Thyroid gland (tissue), 4 donors: Measurements from ENCODE around the gene DENND5A. TPM values are rescaled to one million over a fixed set of nuclear protein-coding genes. Genes with fewer than 3 reads are reported as not detected.
"Not testable (repeated sequence)": the region's sequence is repeated elsewhere in the genome, so short reads cannot be mapped to it uniquely, and the experiment has no call there.

ENCODE experiments used
- DNase-seq, 2 donors: peaks; one replicate each; pipeline ENCODE4 v3.0.0-alpha.2; 2019
- H3K27ac ChIP-seq, 3 donors: fragments of 200-600 bp; sonication (generic); 1 replicate in 2 of 3; 2 replicates in 1 of 3; pipeline ENCODE4 v1.5.1; 2016 to 2019; ENCODE audit warnings: mild to moderate bottlenecking in 1 of 3, moderate library complexity in 1 of 3
- H3K27me3 ChIP-seq: fragments of 200-600 bp; sonication (generic); one replicate; pipeline ENCODE4 v1.5.1; 2019
- H3K36me3 ChIP-seq, 2 donors: fragments of 200-600 bp; sonication (generic); one replicate each; pipeline ENCODE4 v1.5.1; 2016 to 2019
- H3K4me1 ChIP-seq, 2 donors: fragments of 200-600 bp; sonication (generic); one replicate each; pipeline ENCODE4 v1.5.1; 2017 to 2019
- H3K4me3 ChIP-seq, 3 donors: fragments of 200-600 bp; sonication (generic); replicated peaks in 1 of 3; 1 replicate in 2 of 3; 2 replicates in 1 of 3; pipeline ENCODE4 v1.5.1; 2016; ENCODE audit warnings: mild to moderate bottlenecking in 1 of 3
- H3K9me3 ChIP-seq: fragments of 200-600 bp; sonication (generic); one replicate; pipeline ENCODE4 v1.5.1; 2017
- POLR2A ChIP-seq, 2 donors: fragments of 450-650 bp; IDR thresholded peaks; one replicate each; pipeline ENCODE4 v1.6.1; 2017; ENCODE audit warnings: antibody characterized with exemption in 2 of 2, mild to moderate bottlenecking in 2 of 2, moderate library complexity in 1 of 2
- WGBS, 2 donors: methylation state at CpG; one replicate each; pipeline ENCODE4 v1.1.5; 2017; 5-methylcytosine and 5-hydroxymethylcytosine counted together
- intact Hi-C: fragments of 100-400 bp; cut with DNase I; formaldehyde crosslinking; loops from one replicate; pipeline ENCODE4 v1.15.1; 2023
- total RNA-seq, 4 donors: library from RNA; depleted of rRNA; stranded (reverse); fragments of >200 nt; gene quantifications; one replicate each; pipeline ENCODE4 v1.2.3, GENCODE V29; 2016
- TF ChIP-seq, protein P1 (sequence below), 6 experiments: fragments of 200-600 bp in 3 of 6; fragments of 450-650 bp in 3 of 6; sonication (generic) in 3 of 6; IDR thresholded peaks; one replicate each; pipeline ENCODE4 v1.5.1; 2016 to 2019; ENCODE audit warnings: antibody characterized with exemption in 6 of 6, mild to moderate bottlenecking in 2 of 6, inconsistent platforms in 1 of 6, moderate library complexity in 1 of 6

DENND5A gene
- total RNA-seq, 4 donors from 2014 or later, result 45.6 to 80.8 (median 59.3) TPM

DNA sequence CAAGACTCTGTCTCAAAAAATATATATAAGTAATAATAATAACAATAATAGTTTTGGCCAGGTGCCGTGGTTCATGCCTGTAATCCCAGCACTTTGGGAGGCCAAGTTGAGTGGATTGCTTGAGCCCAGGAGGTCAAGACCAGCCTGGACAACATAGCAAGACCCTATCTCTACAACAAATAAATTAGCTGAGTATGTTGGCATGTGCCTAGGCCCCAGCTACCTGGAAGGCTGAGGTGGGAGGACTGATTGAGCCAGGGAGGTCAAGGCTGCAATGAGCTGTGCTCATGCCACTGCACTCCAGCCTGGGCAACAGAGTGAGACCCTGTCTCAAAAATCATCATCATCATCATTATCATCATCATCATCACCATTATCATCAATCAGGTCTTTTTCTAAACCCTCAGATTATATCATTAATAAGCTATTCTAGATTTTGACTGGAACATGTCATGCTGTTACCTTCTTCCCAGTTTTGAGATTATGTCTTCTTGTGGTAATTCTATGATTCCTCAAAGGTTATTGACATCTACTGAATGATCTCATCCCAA lies 39.3 kb downstream of the DENND5A start:
- Histone ChIP-seq H3K4me1 (peaks cover 0 to 12% of the 10 kb centered on the region in 2 donors), H3K27ac (no peak overlapping the region), H3K9me3 (no peaks in the 10 kb centered on the region), H3K27me3 (no peaks in the 10 kb centered on the region), H3K36me3 (no peaks in the 10 kb centered on the region), H3K4me3 (no peak overlapping the region)
- no peak for DNase-seq
- no peak for TF ChIP-seq POLR2A (IDR thresholded peaks at IDR 0.05)
- TF ChIP-seq, protein P1, sequence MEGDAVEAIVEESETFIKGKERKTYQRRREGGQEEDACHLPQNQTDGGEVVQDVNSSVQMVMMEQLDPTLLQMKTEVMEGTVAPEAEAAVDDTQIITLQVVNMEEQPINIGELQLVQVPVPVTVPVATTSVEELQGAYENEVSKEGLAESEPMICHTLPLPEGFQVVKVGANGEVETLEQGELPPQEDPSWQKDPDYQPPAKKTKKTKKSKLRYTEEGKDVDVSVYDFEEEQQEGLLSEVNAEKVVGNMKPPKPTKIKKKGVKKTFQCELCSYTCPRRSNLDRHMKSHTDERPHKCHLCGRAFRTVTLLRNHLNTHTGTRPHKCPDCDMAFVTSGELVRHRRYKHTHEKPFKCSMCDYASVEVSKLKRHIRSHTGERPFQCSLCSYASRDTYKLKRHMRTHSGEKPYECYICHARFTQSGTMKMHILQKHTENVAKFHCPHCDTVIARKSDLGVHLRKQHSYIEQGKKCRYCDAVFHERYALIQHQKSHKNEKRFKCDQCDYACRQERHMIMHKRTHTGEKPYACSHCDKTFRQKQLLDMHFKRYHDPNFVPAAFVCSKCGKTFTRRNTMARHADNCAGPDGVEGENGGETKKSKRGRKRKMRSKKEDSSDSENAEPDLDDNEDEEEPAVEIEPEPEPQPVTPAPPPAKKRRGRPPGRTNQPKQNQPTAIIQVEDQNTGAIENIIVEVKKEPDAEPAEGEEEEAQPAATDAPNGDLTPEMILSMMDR (IDR thresholded peaks at IDR 0.05), result no peak
- intact Hi-C loops, result no loop called here
- 94 to 100% methylated on average over 1 of the region's 1 CpG for WGBS, 2 donors

- 78 to 82% methylated on average over 3 of the region's 3 CpGs for WGBS, 2 donors
These were observed 42.5 kb downstream of the DENND5A start for GRCh38 chr11:9222654-9223053.

DNA sequence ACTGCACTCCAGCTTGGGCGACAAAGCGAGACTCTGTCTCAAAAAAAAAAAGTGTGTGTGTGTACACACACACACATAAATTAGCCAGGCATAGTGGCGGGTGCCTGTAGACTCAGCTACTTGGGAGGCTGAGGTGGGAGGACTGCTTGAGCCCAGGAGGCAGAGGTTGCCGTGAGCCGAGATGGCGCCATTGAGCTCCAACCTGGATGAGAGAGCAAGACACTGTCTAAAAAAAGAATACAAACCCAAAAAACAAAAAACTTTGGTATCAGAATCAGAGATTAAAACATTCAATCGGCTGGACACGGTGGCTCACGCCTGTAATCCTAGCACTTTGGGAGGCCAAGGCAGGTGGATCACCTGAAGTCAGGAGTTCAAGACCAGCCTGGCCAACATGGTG lies 44.3 kb downstream of the DENND5A start:
- H3K27me3 ChIP-seq, H3K9me3 ChIP-seq, DNase-seq, intact Hi-C loops, H3K36me3 ChIP-seq, H3K4me3 ChIP-seq, H3K4me1 ChIP-seq, H3K27ac ChIP-seq: not testable (repeated sequence)
- WGBS, 2 donors, result 97% methylated on average over 9 of the region's 9 CpGs

More at GRCh38 chr11:9222654-9223053, 42.5 kb downstream of the DENND5A start:
- intact Hi-C loops, result no loop called here
- no peaks in the 10 kb centered on the region for H3K36me3 ChIP-seq
- no peak overlapping the region for H3K27ac ChIP-seq
- H3K9me3 ChIP-seq, result no peaks in the 10 kb centered on the region
- DNase-seq, result no peak
- H3K27me3 ChIP-seq, result no peaks in the 10 kb centered on the region
- no peak overlapping the region for H3K4me3 ChIP-seq
- no peak for TF ChIP-seq POLR2A (IDR thresholded peaks at IDR 0.05)
- TF ChIP-seq, protein P1 (IDR thresholded peaks at IDR 0.05), result no peak
- H3K4me1 ChIP-seq, result no peaks in the 10 kb centered on the region

GRCh38 chr11:9219572-9219971 lies 45.6 kb downstream of the DENND5A start:
- no peaks in the 10 kb centered on the region for H3K4me1 ChIP-seq
- no peak overlapping the region for H3K4me3 ChIP-seq
- no peak for TF ChIP-seq POLR2A (IDR thresholded peaks at IDR 0.05)
- TF ChIP-seq, protein P1 (IDR thresholded peaks at IDR 0.05), result no peak
- no peaks in the 10 kb centered on the region for H3K36me3 ChIP-seq
- intact Hi-C loops, result no loop called here
- no peak for DNase-seq
- H3K27ac ChIP-seq, result peak overlapping the region in 1 of 3 donors; percentile 33
- 70% methylated on average over 2 of the region's 2 CpGs for WGBS, 2 donors
- H3K27me3 ChIP-seq, result no peaks in the 10 kb centered on the region
- no peaks in the 10 kb centered on the region for H3K9me3 ChIP-seq

DNA sequence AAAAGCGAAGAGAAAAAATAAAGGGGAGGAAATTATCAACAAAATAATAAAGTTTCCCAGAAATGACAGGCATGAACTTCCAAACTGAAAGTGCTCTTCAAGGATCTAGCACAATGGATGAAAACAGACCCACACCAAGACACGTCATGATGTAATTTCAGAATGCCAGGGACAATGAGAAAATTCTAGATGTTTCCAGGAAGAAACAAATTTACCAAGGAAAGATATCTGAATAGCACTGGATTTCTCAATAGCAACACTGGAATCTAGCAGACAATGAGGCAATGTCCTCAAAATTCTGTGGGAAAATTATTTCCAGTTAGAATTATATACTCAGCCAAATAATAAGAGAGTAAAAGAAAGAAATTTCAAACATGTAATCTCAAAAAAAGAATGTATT lies 46.0 kb downstream of the DENND5A start:
- intact Hi-C loops, result no loop called here

More for the DNA sequence above, 46.0 kb downstream of the DENND5A start:
- H3K9me3 ChIP-seq, result no peaks in the 10 kb centered on the region
- DNase-seq, result no peak
- H3K27me3 ChIP-seq, result no peaks in the 10 kb centered on the region
- TF ChIP-seq, protein P1 (IDR thresholded peaks at IDR 0.05), result no peak
- TF ChIP-seq POLR2A (IDR thresholded peaks at IDR 0.05), result no peak
- no peak overlapping the region for H3K4me3 ChIP-seq
- no peaks in the 10 kb centered on the region for H3K36me3 ChIP-seq
- no peaks in the 10 kb centered on the region for H3K4me1 ChIP-seq
- 85 to 90% methylated on average over 2 of the region's 2 CpGs for WGBS, 2 donors
- peak overlapping the region in 2 of 3 donors; percentile 45 to 47 for H3K27ac ChIP-seq
